Activated CD4-positive, alpha-beta memory T cell treated with anti-CD3 and anti-CD28 coated beads, Interleukin-2, amount 10 ng/mL, durations not matched to agents 7 days and 5 days (primary cell): ENCODE measurements around the gene C16orf92. TPM values are rescaled to one million over a fixed set of nuclear protein-coding genes. Genes with fewer than 3 reads are reported as not detected.
"Not testable (repeated sequence)": the region's sequence is repeated elsewhere in the genome, so short reads cannot be mapped to it uniquely, and the experiment has no call there.

Experiments
- CTCF ChIA-PET: fragments of 350-600 bp; sonication (Branson Sonifier 250); formaldehyde crosslinking; loops from one replicate; lab custom pipeline; 2021; ENCODE audit warnings: antibody characterized with exemption, inconsistent platforms; lab: Charles Lee
- POLR2A ChIA-PET: fragments of 350-600 bp; sonication (Branson Sonifier 250); formaldehyde crosslinking; loops from one replicate; lab custom pipeline; 2021; ENCODE audit warnings: antibody characterized with exemption; lab: Charles Lee
- DNase-seq: peaks from one replicate; pipeline ENCODE4 v3.0.0-alpha.2; 2020
- H3K27ac Mint-ChIP-seq: one replicate; pipeline ENCODE4 v1.8.0; 2021; ENCODE audit warnings: mild to moderate bottlenecking, mixed read lengths
- H3K27me3 Mint-ChIP-seq: one replicate; pipeline ENCODE4 v1.8.0; 2021; ENCODE audit warnings: mixed read lengths
- H3K36me3 Mint-ChIP-seq: one replicate; pipeline ENCODE4 v1.8.0; 2021; ENCODE audit warnings: low read depth, mixed read lengths
- H3K4me1 Mint-ChIP-seq: one replicate; pipeline ENCODE4 v1.8.0; 2021; ENCODE audit warnings: mixed read lengths
- H3K4me3 Mint-ChIP-seq: one replicate; pipeline ENCODE4 v1.8.0; 2021; ENCODE audit warnings: mild to moderate bottlenecking, mixed read lengths
- H3K9me3 Mint-ChIP-seq: one replicate; pipeline ENCODE4 v1.8.0; 2021; ENCODE audit warnings: mixed read lengths
- total RNA-seq, 2 experiments: library from RNA; stranded (reverse); gene quantifications; one replicate each; pipeline ENCODE4 v1.2.3, GENCODE V29; 2021

C16orf92 gene
- total RNA-seq, 2 experiments from 2014 or later, result not detected

DNA sequence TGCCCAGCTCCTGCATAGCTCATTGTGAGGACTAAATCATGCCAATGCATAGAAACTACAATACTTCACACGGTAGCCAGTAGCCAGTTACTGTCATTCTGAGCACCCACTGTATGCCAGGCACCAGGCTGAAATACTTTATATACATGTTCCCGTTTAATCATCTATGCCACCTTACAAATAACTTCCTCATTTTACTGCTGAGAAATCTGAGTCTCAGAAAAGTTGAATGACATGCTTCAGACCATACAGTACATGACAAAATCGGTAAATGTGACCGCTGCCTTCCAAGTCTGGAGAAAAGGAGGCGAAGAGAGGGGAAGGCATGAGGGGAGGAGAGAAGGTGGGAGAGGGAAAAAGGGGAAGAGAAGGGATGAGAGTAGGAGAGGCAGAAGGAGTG, 17.2 kb downstream of the C16orf92 start:
- H3K4me3 Mint-ChIP-seq, result no peak overlapping the region
- H3K4me1 Mint-ChIP-seq, result peaks cover 6% of the 10 kb centered on the region
- ChIA-PET CTCF (interaction anchor here (0.5 to 1.0 kb wide), 3 partner anchors 9 to 510 kb away, joined by 3 to 5 read pairs (median 3); partner anchors contain the start of gene TLCD3B), POLR2A (no interaction called here)
- H3K27me3 Mint-ChIP-seq, result peaks cover 11% of the 10 kb centered on the region
- no peak for DNase-seq
- H3K36me3 Mint-ChIP-seq, result no peaks in the 10 kb centered on the region
- no peaks in the 10 kb centered on the region for H3K9me3 Mint-ChIP-seq
- no peak overlapping the region for H3K27ac Mint-ChIP-seq

DNA sequence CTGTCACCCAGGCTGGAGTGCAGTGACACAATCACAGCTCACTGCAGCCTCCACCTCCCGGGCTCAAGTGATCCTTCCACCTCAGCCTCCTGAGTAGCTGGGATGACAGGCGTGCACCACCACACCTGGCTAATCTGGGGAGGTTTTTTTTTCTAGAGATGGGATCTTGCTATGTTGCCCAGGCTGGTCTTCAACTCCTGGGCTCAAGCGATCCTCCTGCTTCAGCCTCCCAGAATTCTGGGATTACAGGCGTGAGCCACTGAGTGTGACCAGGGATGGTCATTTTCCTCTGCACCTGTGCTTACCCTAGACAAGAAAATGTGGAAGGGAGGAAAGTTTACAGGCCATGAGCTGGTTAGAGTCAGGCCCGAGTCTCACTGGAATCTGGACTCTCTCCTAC, 17.7 kb downstream of the C16orf92 start:
- H3K4me1 Mint-ChIP-seq, H3K4me3 Mint-ChIP-seq, H3K36me3 Mint-ChIP-seq, POLR2A ChIA-PET, H3K27ac Mint-ChIP-seq, DNase-seq, H3K9me3 Mint-ChIP-seq: not testable (repeated sequence)
- CTCF ChIA-PET, result interaction anchor here (0.5 kb wide), 1 partner anchor 510 kb away, joined by 3 read pairs; no protein-coding TSS in a partner anchor
- peaks cover 11% of the 10 kb centered on the region for H3K27me3 Mint-ChIP-seq

DNA sequence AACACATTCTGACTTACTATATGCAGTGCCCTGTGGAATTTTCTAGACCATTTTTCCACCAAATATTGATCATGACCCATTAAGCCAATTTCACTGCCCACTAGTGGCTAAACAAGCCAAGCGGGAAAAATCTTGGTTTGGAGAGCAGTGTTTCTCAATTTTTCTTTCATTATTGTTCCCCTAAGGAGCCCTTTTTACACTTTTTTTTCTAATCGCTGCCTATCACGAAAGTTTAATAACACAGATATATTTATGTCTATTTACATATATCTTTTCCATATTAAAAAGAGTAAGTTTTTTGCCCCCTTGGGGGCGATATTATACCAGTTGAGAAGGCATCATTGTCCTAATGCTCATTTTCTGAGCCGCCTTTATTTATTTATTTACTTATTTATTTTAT, 18.8 kb downstream of the C16orf92 start:
- H3K27me3 Mint-ChIP-seq, result peaks cover 11% of the 10 kb centered on the region
- peaks cover 6% of the 10 kb centered on the region for H3K4me1 Mint-ChIP-seq
- no peak overlapping the region for H3K27ac Mint-ChIP-seq
- ChIA-PET CTCF (interaction anchor here (0.7 to 2.7 kb wide), 3 partner anchors 9 to 42 kb away, joined by 3 to 15 read pairs (median 4); no protein-coding TSS in a partner anchor), POLR2A (no interaction called here)
- H3K9me3 Mint-ChIP-seq, result peaks cover 3% of the 10 kb centered on the region
- no peak for DNase-seq
- no peak overlapping the region for H3K4me3 Mint-ChIP-seq
- H3K36me3 Mint-ChIP-seq, result peaks cover 3% of the 10 kb centered on the region

DNA sequence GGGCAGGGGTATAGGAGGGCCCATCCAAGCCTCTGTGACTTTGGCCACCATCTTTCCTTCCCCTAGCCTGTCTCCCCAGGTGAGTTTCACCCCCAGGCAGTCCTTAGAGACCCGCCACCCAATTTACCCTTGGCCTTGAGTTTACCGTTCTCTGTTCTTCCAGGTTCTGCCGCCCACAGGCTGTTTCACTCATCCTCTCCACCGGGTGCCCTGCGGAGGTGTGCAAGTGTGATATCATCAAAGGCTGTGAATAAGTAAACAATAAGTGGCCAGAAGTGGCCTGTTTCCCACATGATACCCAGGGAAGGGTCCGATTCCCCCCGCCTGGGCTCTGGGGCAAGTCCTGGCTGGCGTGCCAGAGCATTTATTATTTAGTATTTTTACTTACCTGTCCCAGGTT, 23.2 kb downstream of the C16orf92 start:
- H3K27ac Mint-ChIP-seq, result no peak overlapping the region
- H3K27me3 Mint-ChIP-seq, result peaks cover 6% of the 10 kb centered on the region
- CTCF ChIA-PET, result no interaction called here
- H3K9me3 Mint-ChIP-seq, result peaks cover 3% of the 10 kb centered on the region
- peaks cover 12% of the 10 kb centered on the region for H3K4me1 Mint-ChIP-seq
- H3K36me3 Mint-ChIP-seq, result peaks cover 9% of the 10 kb centered on the region
- POLR2A ChIA-PET, result no interaction called here
- no peak for DNase-seq
- no peak overlapping the region for H3K4me3 Mint-ChIP-seq

DNA sequence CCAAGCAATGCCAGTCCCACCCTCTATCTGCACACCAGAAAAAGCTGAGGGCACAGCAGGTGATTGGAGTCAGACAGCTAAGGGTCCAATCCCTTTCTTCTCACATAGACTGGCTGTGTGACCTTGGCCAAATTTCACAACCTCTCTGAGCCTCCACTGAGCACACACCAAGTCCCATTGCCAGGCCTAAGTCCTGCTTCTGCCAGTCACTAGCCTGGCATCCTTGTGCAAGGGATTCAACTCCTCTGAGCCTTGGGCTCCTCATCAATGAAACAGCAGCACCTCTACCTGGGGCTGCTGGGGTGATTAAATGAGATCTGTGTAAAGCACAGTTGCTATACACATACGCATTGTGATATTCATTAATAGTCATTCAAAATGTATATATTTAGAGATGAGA, 23.6 kb downstream of the C16orf92 start:
- ChIA-PET POLR2A (no interaction called here), CTCF (interaction anchor here (0.6 to 1.0 kb wide), 3 partner anchors 10 to 258 kb away, joined by 3 read pairs; no protein-coding TSS in a partner anchor)
- no peak for DNase-seq
- peaks cover 3% of the 10 kb centered on the region for H3K9me3 Mint-ChIP-seq
- H3K27ac Mint-ChIP-seq, result no peak overlapping the region
- H3K36me3 Mint-ChIP-seq, result peaks cover 10% of the 10 kb centered on the region
- peaks cover 6% of the 10 kb centered on the region for H3K27me3 Mint-ChIP-seq
- peaks cover 14% of the 10 kb centered on the region for H3K4me1 Mint-ChIP-seq
- no peak overlapping the region for H3K4me3 Mint-ChIP-seq

DNA sequence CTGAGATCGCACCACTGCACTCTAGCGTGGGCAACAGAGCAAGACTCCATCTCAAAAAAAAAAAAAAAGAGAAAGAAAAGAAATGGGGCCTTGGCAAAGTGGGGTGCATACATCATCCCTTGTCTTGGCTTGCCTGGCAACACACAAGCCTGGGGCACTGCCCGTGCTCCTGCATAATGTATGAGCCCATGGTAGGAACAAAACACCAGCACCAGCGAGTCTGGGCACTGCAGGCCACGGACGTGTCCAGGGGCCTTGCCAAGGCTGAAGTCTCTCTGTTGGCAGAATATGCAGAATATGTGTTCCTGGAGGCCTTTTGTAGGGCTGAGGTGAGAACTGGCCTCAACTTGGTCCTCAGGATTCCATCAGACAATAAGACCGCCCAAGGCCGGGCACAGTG, 26.9 kb downstream of the C16orf92 start:
- no peak for DNase-seq
- H3K27ac Mint-ChIP-seq, result no peak overlapping the region
- H3K27me3 Mint-ChIP-seq, result peaks cover 4% of the 10 kb centered on the region
- POLR2A ChIA-PET, result no interaction called here
- H3K4me3 Mint-ChIP-seq, result no peak overlapping the region
- CTCF ChIA-PET, result interaction anchor here (0.6 to 1.4 kb wide), 2 partner anchors 201 to 407 kb away, joined by 3 to 4 read pairs; no protein-coding TSS in a partner anchor
- peaks cover 37% of the 10 kb centered on the region for H3K4me1 Mint-ChIP-seq
- H3K36me3 Mint-ChIP-seq, result peaks cover 13% of the 10 kb centered on the region
- peaks cover 3% of the 10 kb centered on the region for H3K9me3 Mint-ChIP-seq

DNA sequence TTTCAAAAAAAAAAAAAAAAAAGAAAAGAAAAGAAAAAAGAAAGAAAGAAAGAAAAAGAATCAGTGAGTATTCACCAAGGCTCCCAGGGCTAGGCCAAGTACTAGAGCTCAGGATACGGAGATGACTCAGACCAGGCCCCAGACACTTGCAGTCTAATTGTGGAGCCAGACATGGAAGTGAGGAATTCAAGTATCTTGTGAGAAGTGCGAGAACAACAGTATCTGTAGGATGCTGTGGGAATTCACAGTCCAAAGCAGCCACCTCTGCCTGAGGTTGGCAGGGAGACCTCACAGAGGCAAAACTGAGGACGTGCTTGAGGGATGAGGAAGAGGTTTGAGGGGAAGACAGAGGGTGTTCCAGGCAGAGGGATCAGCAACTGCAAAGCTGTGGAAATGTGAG, 28.5 kb downstream of the C16orf92 start:
- peak overlapping the region; percentile 84 for H3K4me3 Mint-ChIP-seq
- peak overlapping the region; percentile 81 for H3K27ac Mint-ChIP-seq
- no peaks in the 10 kb centered on the region for H3K9me3 Mint-ChIP-seq
- DNase-seq, result no peak
- H3K27me3 Mint-ChIP-seq, result no peaks in the 10 kb centered on the region
- H3K4me1 Mint-ChIP-seq, result peaks cover 40% of the 10 kb centered on the region
- H3K36me3 Mint-ChIP-seq, result peaks cover 10% of the 10 kb centered on the region
- ChIA-PET CTCF (interaction anchor here (0.5 to 1.8 kb wide), 4 partner anchors 9 to 261 kb away, joined by 3 to 8 read pairs (median 5); partner anchors contain the start of genes KIF22 and TBX6), POLR2A (interaction anchor here (7.7 kb wide), 1 partner anchor 13 kb away, joined by 111 read pairs; the partner anchor contains the start of gene ALDOA)

DNA sequence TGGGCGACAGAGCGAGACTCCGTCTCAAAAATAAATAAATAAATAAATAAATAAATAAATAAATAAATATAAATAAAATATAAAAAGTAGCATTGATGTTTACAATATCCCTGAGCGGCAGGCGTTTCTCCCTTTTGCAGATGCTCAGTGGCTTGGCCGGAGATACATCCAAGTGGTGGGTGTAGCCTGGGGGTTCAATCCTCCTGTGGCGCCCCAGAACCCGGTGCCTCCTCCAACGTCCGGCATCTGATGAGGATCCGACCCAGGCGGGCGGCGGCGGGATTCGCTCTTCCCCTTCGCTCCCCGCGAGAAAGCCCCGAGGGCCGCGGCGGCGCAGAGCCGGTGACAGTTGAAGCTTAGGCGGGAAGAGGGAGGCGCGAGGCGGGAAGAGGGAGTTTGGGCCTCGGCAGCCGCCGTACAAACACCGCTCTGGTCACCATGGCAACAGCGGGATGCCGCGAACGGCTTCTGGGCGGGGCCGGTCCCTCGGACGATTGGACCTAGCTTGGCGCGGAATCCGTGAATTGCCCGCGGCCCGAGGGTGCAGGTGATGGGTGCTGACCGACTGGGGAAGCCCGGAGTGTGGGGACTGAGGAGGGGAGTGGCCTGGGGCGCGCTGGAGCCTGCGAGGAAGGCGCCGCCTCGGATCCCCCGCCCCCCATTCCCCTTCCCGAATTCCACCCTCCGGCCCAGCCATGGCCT, 29.8 kb downstream of the C16orf92 start:
- DNase-seq, result peak; percentile 94
- POLR2A ChIA-PET, result interaction anchor here (0.8 to 7.7 kb wide), 9 partner anchors 8 to 365 kb away, joined by 3 to 111 read pairs (median 4); partner anchors contain the start of genes ALDOA, HIRIP3, INO80E and TAOK2
- Mint-ChIP-seq H3K27me3 (no peaks in the 10 kb centered on the region), H3K27ac (peak overlapping the region; percentile 42), H3K36me3 (peaks cover 10% of the 10 kb centered on the region), H3K4me1 (peaks cover 40% of the 10 kb centered on the region), H3K9me3 (no peaks in the 10 kb centered on the region), H3K4me3 (peak overlapping the region; percentile 84)
- CTCF ChIA-PET, result interaction anchor here (0.7 to 1.8 kb wide), 7 partner anchors 10 to 263 kb away, joined by 3 to 7 read pairs (median 4); partner anchors contain the start of genes KIF22 and TBX6

DNA sequence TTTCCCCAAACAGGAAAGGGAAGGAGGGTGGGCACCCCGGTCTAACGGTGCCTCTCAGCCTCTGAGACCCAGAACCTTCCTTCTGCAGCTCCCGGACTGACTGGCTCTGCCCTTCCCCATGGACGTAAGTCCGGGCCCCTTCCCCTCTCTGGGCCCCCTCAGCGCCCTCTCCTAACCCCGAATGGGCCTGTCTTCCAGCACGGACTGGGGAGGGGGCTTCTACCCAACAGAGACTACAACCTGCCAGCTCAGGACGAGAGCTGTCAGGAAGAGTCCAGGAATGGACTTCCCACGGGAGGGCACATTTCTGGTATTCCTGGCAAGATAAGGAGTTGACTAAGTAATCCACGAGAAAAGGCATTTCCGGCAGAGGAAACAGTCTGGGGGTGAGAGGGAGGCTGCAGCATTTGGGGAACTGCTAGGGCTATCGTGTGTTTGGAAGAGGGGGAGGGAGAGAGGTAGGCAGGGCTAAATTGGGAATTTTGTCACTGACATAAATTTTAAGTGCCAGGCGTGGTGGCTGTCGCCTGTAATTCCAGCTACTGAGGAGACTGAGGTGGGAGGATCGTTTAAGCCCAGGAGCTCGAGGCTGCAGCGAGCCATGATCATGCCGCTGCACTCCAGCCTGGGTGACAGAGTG, 30.5 kb downstream of the C16orf92 start:
- Mint-ChIP-seq H3K36me3 (peaks cover 10% of the 10 kb centered on the region), H3K4me3 (peak overlapping the region; percentile 84), H3K9me3 (no peaks in the 10 kb centered on the region), H3K4me1 (peaks cover 40% of the 10 kb centered on the region), H3K27me3 (no peaks in the 10 kb centered on the region), H3K27ac (no peak overlapping the region)
- no peak for DNase-seq
- CTCF ChIA-PET, result interaction anchor here (0.7 to 1.8 kb wide), 6 partner anchors 9 to 263 kb away, joined by 3 to 7 read pairs (median 4); partner anchors contain the start of genes KIF22 and TBX6
- POLR2A ChIA-PET, result interaction anchor here (0.8 to 7.7 kb wide), 10 partner anchors 8 to 365 kb away, joined by 3 to 111 read pairs (median 4); partner anchors contain the start of genes ALDOA, HIRIP3, INO80E and TAOK2

DNA sequence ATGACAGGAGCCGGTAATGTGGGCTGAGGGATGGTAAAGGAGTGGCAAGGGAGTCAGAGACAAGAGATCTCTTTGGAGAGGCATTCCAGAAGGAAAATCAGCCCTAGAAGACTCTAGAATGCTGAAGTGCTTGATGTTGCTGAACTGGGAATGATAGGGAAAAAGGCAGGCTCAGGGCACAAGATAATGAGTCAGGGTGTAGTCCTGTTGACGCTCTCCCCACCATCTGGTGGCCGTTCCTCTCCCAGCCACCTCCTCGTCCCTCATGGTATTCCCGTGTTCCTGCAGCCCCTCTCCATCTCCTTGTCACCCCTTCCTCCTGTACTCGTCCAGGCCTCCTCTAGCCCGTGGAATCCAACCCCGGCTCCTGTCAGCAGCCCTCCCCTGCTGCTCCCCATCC, 31.5 kb downstream of the C16orf92 start:
- no peak for DNase-seq
- Mint-ChIP-seq H3K36me3 (peaks cover 10% of the 10 kb centered on the region), H3K4me3 (peak overlapping the region; percentile 50), H3K27me3 (no peaks in the 10 kb centered on the region), H3K9me3 (no peaks in the 10 kb centered on the region), H3K4me1 (peaks cover 40% of the 10 kb centered on the region), H3K27ac (no peak overlapping the region)
- CTCF ChIA-PET, result interaction anchor here (0.7 to 4.1 kb wide), 13 partner anchors 11 to 561 kb away, joined by 3 to 31 read pairs (median 8); partner anchors contain the start of genes ALDOA, KIF22, PAGR1 and PPP4C
- POLR2A ChIA-PET, result interaction anchor here (1.0 to 7.7 kb wide), 5 partner anchors 10 to 236 kb away, joined by 3 to 111 read pairs (median 5); partner anchors contain the start of genes ALDOA and HIRIP3

DNA sequence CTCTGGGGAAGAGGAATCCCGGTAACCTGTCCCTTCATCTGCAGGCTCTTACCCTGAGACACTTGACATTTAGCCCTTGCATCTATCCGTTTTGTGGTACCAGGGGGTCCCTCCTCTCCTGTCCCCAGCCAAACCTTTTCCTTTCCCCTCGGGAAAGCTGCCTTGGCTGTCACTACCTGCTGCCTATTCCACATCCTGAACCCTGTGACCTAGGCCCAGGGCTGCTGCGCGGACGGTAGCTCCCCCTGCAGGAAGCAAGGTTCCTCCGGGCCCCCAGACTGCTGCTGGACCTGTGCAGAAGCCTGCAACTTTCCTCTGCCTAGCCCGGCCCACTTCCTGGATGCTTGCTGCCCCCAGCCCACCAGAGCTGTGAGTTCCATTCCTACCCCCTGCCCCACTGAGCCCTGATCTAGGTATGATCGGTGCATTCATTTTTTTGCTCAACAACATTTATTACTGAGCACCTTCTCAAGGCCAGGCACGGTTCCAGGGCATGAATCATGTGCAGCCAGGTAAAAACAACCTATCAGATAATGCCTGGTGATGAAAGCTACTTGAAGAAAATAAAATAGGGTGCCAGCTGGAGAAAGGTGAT, 32.1 kb downstream of the C16orf92 start:
- ChIA-PET POLR2A (interaction anchor here (0.7 to 7.7 kb wide), 11 partner anchors 10 to 363 kb away, joined by 3 to 111 read pairs (median 3); partner anchors contain the start of genes ALDOA, CORO1A, HIRIP3 and PPP4C), CTCF (interaction anchor here (0.5 to 4.1 kb wide), 24 partner anchors 11 to 716 kb away, joined by 3 to 31 read pairs (median 4); partner anchors contain the start of genes ALDOA, DCTPP1, KIF22 and PAGR1)
- no peaks in the 10 kb centered on the region for H3K9me3 Mint-ChIP-seq
- H3K4me1 Mint-ChIP-seq, result peaks cover 40% of the 10 kb centered on the region
- H3K27ac Mint-ChIP-seq, result peak overlapping the region; percentile 70
- H3K27me3 Mint-ChIP-seq, result no peaks in the 10 kb centered on the region
- peaks cover 10% of the 10 kb centered on the region for H3K36me3 Mint-ChIP-seq
- peak; percentile 68 for DNase-seq
- H3K4me3 Mint-ChIP-seq, result peak overlapping the region; percentile 50

DNA sequence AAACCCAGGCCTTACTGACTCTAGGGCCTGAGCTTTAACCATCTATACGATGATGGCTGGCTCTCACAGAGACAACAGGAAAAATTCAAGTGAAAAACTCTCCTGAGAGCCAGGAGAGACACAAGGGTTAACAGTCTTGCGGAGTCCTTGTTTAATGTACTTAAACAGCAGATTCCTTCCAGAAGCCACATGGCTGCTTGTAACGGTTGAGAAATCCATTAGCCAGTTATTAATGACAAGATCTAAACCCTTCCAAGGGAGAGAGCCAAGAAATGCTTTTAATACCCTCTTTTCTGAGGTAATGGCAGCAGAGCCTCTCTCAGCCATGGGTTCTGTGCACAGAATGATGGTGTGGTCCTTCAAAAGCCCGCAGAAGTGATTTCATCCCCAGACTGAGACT, 37.3 kb downstream of the C16orf92 start:
- Mint-ChIP-seq H3K27me3 (no peaks in the 10 kb centered on the region), H3K4me3 (no peak overlapping the region), H3K36me3 (peaks cover 13% of the 10 kb centered on the region), H3K9me3 (no peaks in the 10 kb centered on the region), H3K4me1 (peaks cover 9% of the 10 kb centered on the region), H3K27ac (no peak overlapping the region)
- DNase-seq, result no peak
- ChIA-PET POLR2A (no interaction called here), CTCF (no interaction called here)
